A549 (cell line): ENCODE measurements around the gene C6. TPM values are rescaled to one million over a fixed set of nuclear protein-coding genes. Genes with fewer than 3 reads are reported as not detected.

Experiments
- ATAC-seq, 2 experiments: fragments of 200-7000 bp in 1 of 2; fragments of >200 bp in 1 of 2; cut with Nextera tagmentation in 1 of 2; cut with Tn5 transposase in 1 of 2; 3 replicates each; pipeline versions ENCODE4 v1.8.0 to v1.9.1; 2018 to 2020; ENCODE audit warnings: mild to moderate bottlenecking in 1 of 2, moderate library complexity in 1 of 2
- CTCF ChIA-PET: fragments of 300-600 bp; sonication (Branson Sonifier 250); formaldehyde crosslinking; extraction: SDS; loops from one replicate; lab custom pipeline; 2021; ENCODE audit warnings: antibody characterized with exemption, inconsistent platforms; lab: Yijun Ruan, JAX
- POLR2A ChIA-PET: fragments of 350-600 bp; formaldehyde crosslinking; extraction: SDS; loops from one replicate; lab custom pipeline; 2021; ENCODE audit warnings: antibody characterized with exemption, inconsistent platforms; lab: Yijun Ruan, JAX
- DNase-seq, 2 experiments: peaks; one replicate each; pipeline versions ENCODE4 v3.0.0 to v3.0.0-alpha.2; 2011 to 2016; ENCODE audit warnings: low read depth in 1 of 2, low spot score in 1 of 2
- FAIRE-seq: peaks from 2 replicates; lab custom pipeline; 2011; peaks lifted over from hg19 to GRCh38; lab: Jason Lieb, UNC
- H3K27ac ChIP-seq, 2 experiments: fragments of >200 bp; sonication (Bioruptor Twin); formaldehyde crosslinking; 3 replicates each; pipeline ENCODE4 v1.5.1; 2016 to 2017
- H3K4me1 ChIP-seq: fragments of >200 bp; sonication (Bioruptor Twin); formaldehyde crosslinking; 3 replicates; pipeline ENCODE4 v1.6.1; 2016
- H3K4me2 ChIP-seq: fragments of >200 bp; sonication (Bioruptor Twin); formaldehyde crosslinking; 3 replicates; pipeline ENCODE4 v1.6.1; 2016
- H3K4me3 ChIP-seq: fragments of >200 bp; sonication (Bioruptor Twin); formaldehyde crosslinking; 3 replicates; pipeline ENCODE4 v1.5.1; 2016
- H3K9me3 ChIP-seq: fragments of >200 bp; sonication (Bioruptor Twin); formaldehyde crosslinking; 3 replicates; pipeline ENCODE4 v1.6.1; 2016
- BHLHE40 ChIP-seq: IDR thresholded peaks from 2 replicates; pipeline ENCODE4 v1.6.1; 2012; ENCODE audit warnings: low read depth, low read length, inconsistent platforms
- CEBPB ChIP-seq, 2 experiments: fragments of >200 bp in 1 of 2; sonication (Bioruptor Twin) in 1 of 2; formaldehyde crosslinking in 1 of 2; IDR thresholded peaks; 2 replicates each; pipeline ENCODE4 v1.6.1; 2012 to 2016
- E2F6 ChIP-seq: IDR thresholded peaks from 2 replicates; pipeline ENCODE4 v1.6.1; 2012; ENCODE audit warnings: low read depth, borderline replicate concordance
- ELK1 ChIP-seq: fragments of 150-350 bp; IDR thresholded peaks from 2 replicates; pipeline ENCODE4 v1.6.1; 2014; ENCODE audit warnings: low read depth, mild to moderate bottlenecking, low read length
- EP300 ChIP-seq, 2 experiments: fragments of >200 bp; sonication (Bioruptor Twin); formaldehyde crosslinking; IDR thresholded peaks; 2 replicates in 1 of 2; 3 replicates in 1 of 2; pipeline ENCODE4 v1.6.1; 2016 to 2017
- FOSB ChIP-seq: fragments of 250-450 bp; sonication (Bioruptor Pico); IDR thresholded peaks from 2 replicates; pipeline ENCODE4 v1.5.0; 2020; ENCODE audit warnings: mild to moderate bottlenecking, moderate library complexity
- FOXS1 ChIP-seq: fragments of 250-450 bp; sonication (Bioruptor Pico); IDR thresholded peaks from 2 replicates; pipeline ENCODE4 v1.5.0; 2020; ENCODE audit warnings: mild to moderate bottlenecking, moderate library complexity
- KDM1A ChIP-seq: fragments of 200-600 bp; sonication (generic); IDR thresholded peaks from 2 replicates; pipeline ENCODE4 v1.6.1; 2016; ENCODE audit warnings: low read depth, mild to moderate bottlenecking
- NPAS2 ChIP-seq: fragments of 250-450 bp; sonication (Bioruptor Pico); IDR thresholded peaks from 2 replicates; pipeline ENCODE4 v1.8.0; 2022; ENCODE audit warnings: mild to moderate bottlenecking, moderate library complexity, borderline replicate concordance
- PHF8 ChIP-seq: fragments of 200-600 bp; sonication (generic); IDR thresholded peaks from 2 replicates; pipeline ENCODE4 v1.6.1; 2016; ENCODE audit warnings: low read depth, mild to moderate bottlenecking, antibody characterized with exemption, moderate library complexity, borderline replicate concordance
- RAD21 ChIP-seq, 2 experiments: fragments of >200 bp in 1 of 2; sonication (Bioruptor Twin) in 1 of 2; formaldehyde crosslinking in 1 of 2; IDR thresholded peaks in 1 of 2; conservative IDR thresholded peaks in 1 of 2; 2 replicates in 1 of 2; 3 replicates in 1 of 2; pipeline ENCODE4 v1.6.1; 2012 to 2018; ENCODE audit warnings: inconsistent platforms in 1 of 2
- REST ChIP-seq: fragments of 200-600 bp; sonication (generic); IDR thresholded peaks from 2 replicates; pipeline ENCODE4 v1.6.1; 2016; ENCODE audit warnings: antibody characterized with exemption, mild to moderate bottlenecking, moderate library complexity
- RFX5 ChIP-seq: fragments of 450-650 bp; IDR thresholded peaks from 2 replicates; pipeline ENCODE4 v1.7.1; 2014; ENCODE audit warnings: antibody characterized with exemption, mild to moderate bottlenecking, moderate library complexity
- TFCP2L1 ChIP-seq: fragments of 250-450 bp; sonication (Bioruptor Pico); IDR thresholded peaks from 2 replicates; pipeline ENCODE4 v1.5.0; 2021; ENCODE audit warnings: mild to moderate bottlenecking
- USF2 ChIP-seq: fragments of 450-650 bp; IDR thresholded peaks from 2 replicates; pipeline ENCODE4 v1.6.1; 2014; ENCODE audit warnings: antibody characterized with exemption
- ZC3H11A ChIP-seq: fragments of 450-650 bp; IDR thresholded peaks from 2 replicates; pipeline ENCODE4 v1.6.1; 2014; ENCODE audit warnings: antibody characterized with exemption, mild to moderate bottlenecking
- ZNF302 ChIP-seq: fragments of 250-450 bp; sonication (Bioruptor Pico); IDR thresholded peaks from 2 replicates; pipeline ENCODE4 v1.9.0; 2021; ENCODE audit warnings: inconsistent platforms, mild to moderate bottlenecking, moderate library complexity
- ZSCAN20 ChIP-seq: fragments of 250-450 bp; sonication (Bioruptor Pico); IDR thresholded peaks from 2 replicates; pipeline ENCODE4 v1.8.0; 2022; ENCODE audit warnings: mild to moderate bottlenecking, moderate library complexity
- polyA plus RNA-seq, 4 experiments: library from polyadenylated mRNA; depleted of rRNA in 3 of 4; stranded (reverse); fragments of >200 nt; fragmentation: RNase III in 1 of 4; extraction: RNeasy Plus Mini Kit Qiagen cat#74134 plus additional on column Dnase treatment in 1 of 4; gene quantifications; 2 replicates in 3 of 4; 3 replicates in 1 of 4; pipeline ENCODE4 v1.2.3, GENCODE V29; 2011 to 2017
- TF ChIP-seq, protein P1 (sequence below): fragments of >200 bp; sonication (Bioruptor Twin); formaldehyde crosslinking; IDR thresholded peaks from 2 replicates; pipeline ENCODE4 v1.6.1; 2016

C6 gene
- polyA plus RNA-seq, 2 of the 4 experiments (the other 2 are of a cell fraction), result not detected

GRCh38 chr5:41253109-41253508, 39.8 kb upstream of the C6 start:
- FAIRE-seq (no peak), ATAC-seq (no peak), DNase-seq (no peak)
- Histone ChIP-seq H3K27ac (no peak overlapping the region), H3K9me3 (no peaks in the 10 kb centered on the region), H3K4me2 (no peak overlapping the region), H3K4me3 (no peak overlapping the region), H3K4me1 (no peaks in the 10 kb centered on the region)
- ChIA-PET CTCF (interaction anchor here (0.6 kb wide), 1 partner anchor 388 kb away, joined by 3 read pairs; no protein-coding TSS in a partner anchor), POLR2A (no interaction called here)
- TF ChIP-seq USF2 (no peak), ZNF302 (CRISPR knock-in tag) (no peak)

DNA sequence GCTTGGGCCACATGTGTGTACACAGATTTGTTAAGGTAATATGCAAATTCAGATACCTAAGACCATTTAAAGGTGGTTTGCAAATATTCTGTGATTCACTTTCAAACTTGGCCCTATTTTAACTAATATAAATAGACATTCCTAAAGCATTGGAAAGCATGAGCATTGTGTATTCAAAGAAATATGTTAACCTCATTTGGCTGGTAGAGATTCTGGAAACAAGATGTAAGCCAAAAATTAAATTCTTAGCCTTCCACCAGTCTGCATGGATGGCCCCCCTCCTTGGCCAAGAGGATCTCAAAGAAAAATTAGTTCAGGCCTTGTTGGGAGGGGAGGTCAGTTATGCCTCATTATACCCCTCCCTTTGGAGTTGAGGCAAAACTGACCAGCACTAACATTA, 38.7 kb upstream of the C6 start:
- Histone ChIP-seq H3K27ac (no peak overlapping the region), H3K4me1 (no peaks in the 10 kb centered on the region), H3K9me3 (no peaks in the 10 kb centered on the region), H3K4me3 (no peak overlapping the region), H3K4me2 (no peak overlapping the region)
- CTCF ChIA-PET, result no interaction called here
- DNase-seq (no peak), ATAC-seq (no peak), FAIRE-seq (no peak)
- TF ChIP-seq, protein P1, sequence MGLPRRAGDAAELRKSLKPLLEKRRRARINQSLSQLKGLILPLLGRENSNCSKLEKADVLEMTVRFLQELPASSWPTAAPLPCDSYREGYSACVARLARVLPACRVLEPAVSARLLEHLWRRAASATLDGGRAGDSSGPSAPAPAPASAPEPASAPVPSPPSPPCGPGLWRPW, result no peak
- no peak for TF ChIP-seq RAD21 (conservative IDR thresholded peaks at IDR 0.05 in 1 of 2, IDR thresholded peaks at IDR 0.05 in 1 of 2)
- no peak for TF ChIP-seq REST
- TF ChIP-seq ZC3H11A, result no peak
- no peak for TF ChIP-seq FOSB (CRISPR knock-in tag)
- no peak for TF ChIP-seq ELK1
- TF ChIP-seq FOXS1 (CRISPR knock-in tag), result no peak
- no peak for TF ChIP-seq E2F6
- no peak for TF ChIP-seq USF2
- TF ChIP-seq RFX5, result no peak
- TF ChIP-seq TFCP2L1 (CRISPR knock-in tag), result no peak
- TF ChIP-seq KDM1A, result no peak
- TF ChIP-seq PHF8, result no peak
- no peak for TF ChIP-seq ZSCAN20 (CRISPR knock-in tag)
- TF ChIP-seq CEBPB (IDR thresholded peaks at IDR 0.05), result no peak
- TF ChIP-seq EP300 (IDR thresholded peaks at IDR 0.05), result no peak
- no peak for TF ChIP-seq BHLHE40
- no peak for TF ChIP-seq NPAS2
- POLR2A ChIA-PET, result no interaction called here
